TTC549 (cell line): ENCODE data around the gene MYOCD.
"Not testable (repeated sequence)": the region's sequence is repeated elsewhere in the genome, so short reads cannot be mapped to it uniquely, and the experiment has no call there.

Source experiments
- FAIRE-seq: peaks from 2 replicates; lab custom pipeline; 2012; peaks lifted over from hg19 to GRCh38; lab: Jason Lieb, UNC

MYOCD gene, protein sequence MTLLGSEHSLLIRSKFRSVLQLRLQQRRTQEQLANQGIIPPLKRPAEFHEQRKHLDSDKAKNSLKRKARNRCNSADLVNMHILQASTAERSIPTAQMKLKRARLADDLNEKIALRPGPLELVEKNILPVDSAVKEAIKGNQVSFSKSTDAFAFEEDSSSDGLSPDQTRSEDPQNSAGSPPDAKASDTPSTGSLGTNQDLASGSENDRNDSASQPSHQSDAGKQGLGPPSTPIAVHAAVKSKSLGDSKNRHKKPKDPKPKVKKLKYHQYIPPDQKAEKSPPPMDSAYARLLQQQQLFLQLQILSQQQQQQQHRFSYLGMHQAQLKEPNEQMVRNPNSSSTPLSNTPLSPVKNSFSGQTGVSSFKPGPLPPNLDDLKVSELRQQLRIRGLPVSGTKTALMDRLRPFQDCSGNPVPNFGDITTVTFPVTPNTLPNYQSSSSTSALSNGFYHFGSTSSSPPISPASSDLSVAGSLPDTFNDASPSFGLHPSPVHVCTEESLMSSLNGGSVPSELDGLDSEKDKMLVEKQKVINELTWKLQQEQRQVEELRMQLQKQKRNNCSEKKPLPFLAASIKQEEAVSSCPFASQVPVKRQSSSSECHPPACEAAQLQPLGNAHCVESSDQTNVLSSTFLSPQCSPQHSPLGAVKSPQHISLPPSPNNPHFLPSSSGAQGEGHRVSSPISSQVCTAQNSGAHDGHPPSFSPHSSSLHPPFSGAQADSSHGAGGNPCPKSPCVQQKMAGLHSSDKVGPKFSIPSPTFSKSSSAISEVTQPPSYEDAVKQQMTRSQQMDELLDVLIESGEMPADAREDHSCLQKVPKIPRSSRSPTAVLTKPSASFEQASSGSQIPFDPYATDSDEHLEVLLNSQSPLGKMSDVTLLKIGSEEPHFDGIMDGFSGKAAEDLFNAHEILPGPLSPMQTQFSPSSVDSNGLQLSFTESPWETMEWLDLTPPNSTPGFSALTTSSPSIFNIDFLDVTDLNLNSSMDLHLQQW

DNA sequence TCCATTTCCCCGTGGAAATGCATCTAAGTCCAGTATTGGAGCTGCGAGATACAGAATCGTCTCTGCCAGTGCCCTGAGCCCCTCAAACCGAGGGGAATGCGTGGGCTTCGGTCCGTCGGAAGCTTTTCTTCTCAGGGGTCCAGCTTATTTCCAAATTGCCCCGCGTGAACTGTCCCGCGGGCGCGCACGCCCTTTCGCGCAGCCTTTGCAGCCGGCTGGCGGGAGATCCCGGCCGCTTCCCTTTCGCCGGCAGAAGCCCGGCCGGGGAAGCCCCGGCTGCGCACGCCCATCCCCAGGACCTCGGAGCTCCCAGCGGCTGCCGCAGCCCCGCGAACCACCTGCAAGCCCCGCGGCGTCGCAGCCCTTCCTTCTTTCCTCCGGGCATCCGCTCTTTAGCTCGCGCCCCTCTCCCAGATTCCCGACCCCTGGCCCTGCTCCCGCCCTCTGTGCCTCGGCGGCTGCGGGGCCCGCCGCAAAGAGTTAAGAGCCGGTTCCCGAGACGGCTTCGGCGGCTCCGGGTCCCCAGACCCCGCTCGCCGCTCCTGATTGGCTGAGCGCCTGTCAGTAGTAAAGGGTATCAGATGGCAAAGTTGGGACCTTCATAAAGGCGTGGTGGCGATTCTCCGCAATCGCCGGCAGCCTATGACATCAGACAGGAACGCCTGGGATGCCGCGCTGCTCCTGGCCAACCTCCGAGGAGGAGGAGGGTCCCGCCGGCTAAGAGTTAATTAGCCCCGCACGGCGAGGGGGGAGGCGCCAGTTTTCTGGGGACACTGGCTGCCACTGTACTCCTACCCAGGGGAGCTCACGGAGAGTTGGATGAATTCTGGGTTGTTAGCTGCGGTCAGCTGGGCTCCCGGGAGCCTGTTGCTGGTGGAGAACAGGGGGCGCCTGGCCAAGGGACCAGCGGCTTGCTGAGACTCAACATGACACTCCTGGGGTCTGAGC, at the start of gene MYOCD:
MYOCD (plus strand) TSS at position 628 of the 948 bp plus-strand sequence; CDS start at position 927, 299 bp downstream.
- FAIRE-seq, result no peak

DNA sequence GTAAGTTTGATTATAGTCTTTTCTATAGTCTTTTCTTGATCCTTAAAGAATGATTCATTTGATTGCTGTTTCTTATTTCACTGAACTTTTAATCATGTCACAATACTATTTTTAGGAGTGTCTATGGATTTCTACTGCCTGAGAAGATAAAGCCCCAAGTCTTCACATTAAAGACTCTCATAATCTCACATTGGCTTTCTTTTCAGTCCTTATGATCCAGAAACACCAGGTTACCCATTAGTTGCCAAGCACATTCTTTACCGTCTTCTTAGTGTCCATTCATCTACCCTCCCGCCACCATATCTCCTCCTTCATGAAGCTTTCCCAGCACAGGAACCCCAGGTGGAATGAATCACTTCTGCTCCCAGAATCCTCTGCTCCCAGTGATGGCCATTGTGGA, 49.5 kb upstream of the MYOCD start:
- FAIRE-seq, result no peak

DNA sequence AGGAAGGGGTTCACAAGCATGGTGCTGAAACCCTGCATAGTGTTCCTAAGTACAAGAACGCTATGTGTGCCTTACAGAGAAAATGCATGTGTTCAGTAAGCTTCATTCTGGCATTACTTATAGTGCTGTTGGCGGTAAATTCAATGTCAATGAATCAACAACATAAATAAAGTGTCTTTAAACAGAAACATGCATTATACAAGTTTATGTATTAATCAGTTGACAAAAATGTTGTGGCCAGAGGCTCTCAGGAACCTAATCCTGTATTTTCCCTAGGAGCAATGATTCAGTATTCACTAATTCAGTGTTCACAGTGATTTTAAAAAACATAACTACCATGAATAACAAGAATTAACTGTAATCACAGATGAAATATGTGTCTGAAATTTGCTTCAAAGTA, 47.1 kb upstream of the MYOCD start:
- FAIRE-seq, result no peak

DNA sequence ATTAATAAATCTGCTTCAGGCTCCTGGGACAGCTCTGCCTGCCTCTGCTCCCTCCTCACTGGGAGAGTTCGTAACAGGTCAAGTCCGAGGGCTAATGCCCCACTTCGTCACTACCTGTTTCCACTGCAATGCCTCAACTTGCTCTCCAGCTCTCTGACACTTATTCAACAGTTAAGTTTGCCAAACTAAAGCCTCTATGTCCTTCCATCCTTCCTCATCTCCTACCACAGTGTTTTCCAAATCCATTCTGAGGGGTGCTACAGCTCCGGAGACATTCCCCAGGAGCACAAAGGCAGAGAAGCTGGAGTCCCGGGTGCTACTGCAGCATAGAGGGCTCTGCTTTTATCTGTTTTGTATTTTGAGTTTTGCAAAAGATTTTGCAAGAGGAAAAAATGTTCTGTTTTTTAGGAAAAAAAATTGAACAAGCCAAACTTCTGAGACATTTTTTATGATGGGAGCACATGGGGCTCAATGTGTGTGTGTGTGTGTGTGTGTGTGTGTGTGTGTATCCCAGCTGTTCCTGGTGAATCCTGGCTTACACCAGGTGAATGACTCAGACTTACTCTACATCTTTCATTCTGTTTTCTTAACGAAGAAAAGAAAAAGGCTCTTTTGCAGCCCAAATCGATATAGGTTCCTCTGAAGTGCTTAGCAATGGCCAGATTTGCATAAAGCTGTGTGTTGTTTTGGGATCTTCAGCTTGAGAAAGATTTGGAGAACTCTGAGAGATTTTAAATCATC, 46.1 kb upstream of the MYOCD start:
- no peak for FAIRE-seq

DNA sequence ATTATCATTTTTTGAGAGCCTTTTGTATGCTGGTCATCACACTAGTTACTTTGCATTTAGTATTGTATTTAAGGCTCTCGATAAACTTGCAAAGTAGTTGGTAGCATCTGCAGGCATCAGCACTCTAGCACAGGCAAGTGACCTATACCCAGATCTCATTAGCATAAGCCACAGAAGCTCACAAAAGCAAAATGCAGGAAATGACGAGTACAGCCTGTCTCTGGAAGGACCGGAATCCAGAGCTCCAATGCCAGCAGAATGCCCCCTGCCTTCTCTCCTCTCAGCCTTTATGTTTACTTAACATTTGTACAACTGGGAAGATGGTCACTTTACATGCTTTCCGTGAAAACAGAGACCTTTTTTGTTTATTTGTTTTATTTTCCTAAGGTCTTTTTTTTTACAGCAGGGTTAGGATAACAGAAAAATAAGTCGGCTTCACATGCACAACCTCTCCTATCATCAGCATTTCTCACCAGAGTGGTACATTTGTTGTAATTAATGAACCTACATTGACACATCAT, 45.4 kb upstream of the MYOCD start:
- FAIRE-seq, result no peak

DNA sequence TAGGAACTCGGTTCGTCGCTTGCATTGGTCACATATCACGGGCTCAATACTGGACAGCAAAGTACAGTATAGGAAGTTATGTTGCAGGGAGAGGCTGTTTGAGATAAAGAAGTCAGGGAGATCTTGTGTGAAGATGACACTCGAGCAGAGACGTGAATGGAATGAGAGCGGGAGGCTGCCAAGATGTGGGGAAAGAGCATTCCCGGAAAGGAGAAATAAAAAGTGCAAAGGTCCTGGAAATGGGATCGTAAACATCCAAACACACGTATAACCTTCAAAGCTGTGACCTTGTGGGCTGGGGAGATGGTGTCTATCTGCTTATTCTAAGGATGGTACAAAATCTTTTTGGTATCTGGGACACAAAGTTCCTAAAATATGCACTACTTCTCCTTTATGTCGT, 43.0 kb upstream of the MYOCD start:
- no peak for FAIRE-seq

DNA sequence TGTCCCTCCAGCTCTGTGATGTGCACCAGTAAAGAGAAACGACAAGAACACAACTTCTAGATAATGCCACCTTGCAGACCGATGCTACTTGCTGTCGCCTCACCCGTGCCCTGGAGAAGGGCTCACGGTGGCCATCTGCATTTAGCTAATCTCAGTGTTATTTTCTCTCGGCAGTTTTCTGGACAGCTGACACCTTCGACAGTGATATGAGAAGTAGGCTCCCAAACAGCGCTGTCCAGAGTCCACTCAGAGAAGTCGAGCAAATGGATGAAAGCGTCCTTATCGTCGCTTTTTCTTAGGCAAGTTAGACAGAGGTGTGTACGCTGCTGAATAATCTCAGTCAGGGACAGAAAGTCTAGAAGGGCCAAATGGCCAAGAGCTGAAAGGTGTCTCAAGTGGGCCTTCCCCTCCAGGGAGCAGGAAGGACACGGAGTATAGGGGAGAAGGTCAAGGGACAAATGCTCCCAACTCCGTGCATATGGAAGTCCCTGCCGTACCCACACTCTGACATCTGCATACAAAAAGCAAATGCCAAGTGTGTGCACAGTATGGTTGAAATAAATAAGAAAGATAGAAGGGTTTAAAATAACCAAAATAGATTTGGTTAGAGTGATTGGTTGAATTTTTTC, 42.4 kb upstream of the MYOCD start:
- FAIRE-seq, result no peak

DNA sequence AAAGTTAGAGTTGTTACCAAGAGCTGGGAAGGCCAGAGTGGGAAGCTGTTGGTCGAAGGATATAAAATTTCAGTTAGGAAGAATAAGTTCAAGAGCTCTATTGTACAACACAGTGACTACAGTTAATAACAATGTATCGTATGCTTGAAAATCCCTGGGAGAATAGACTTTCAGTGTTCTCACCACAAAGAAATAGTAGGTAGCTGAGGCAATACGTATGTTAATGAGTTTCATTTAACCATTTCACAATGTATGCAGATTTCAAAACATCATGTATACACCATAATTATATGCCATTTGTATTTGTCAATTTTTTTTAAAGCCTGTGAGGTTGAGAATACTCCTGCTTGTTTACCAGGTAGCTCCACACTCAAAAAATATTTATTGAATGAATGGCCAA, 41.5 kb upstream of the MYOCD start:
- no peak for FAIRE-seq

DNA sequence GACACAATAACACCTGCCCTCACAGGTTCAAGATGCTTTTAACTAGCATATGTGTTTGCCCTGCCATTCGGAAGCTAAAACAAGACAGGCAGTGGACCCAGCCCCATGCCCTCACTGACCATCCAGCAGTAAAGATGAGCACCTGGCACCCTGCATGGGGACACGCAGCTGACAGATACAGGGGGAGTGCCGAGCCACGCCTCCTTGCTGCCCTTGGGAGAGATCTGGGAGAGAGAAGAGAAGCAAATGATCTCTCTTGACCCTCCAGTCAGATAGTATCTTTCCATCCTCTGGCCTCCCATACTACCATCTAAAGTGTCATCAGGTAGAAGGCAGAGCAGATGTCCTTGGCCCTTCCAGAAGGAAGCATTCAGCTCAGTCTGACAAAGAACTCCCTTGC, 40.6 kb upstream of the MYOCD start:
- no peak for FAIRE-seq

DNA sequence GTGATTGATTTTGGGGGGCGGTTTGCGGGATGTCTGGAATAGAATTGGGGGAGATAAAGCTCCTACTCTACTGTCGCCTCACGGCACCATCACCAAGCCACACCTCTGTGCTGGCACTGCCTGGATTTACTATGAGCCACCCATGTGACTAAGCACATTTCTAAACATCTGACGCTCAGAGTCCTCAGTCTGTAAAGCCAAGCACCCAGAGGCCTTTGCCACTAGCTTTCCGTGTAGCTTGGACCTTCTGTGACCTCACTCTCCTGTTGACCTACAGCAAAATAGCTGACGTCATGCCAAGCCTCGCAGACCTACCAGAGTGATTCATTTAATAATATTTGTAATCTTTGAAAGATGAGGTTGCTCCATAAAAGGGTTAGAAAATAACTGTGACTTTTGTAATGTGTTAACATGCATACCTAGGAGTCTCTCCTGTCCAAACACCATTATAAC, 38.5 kb upstream of the MYOCD start:
- no peak for FAIRE-seq

DNA sequence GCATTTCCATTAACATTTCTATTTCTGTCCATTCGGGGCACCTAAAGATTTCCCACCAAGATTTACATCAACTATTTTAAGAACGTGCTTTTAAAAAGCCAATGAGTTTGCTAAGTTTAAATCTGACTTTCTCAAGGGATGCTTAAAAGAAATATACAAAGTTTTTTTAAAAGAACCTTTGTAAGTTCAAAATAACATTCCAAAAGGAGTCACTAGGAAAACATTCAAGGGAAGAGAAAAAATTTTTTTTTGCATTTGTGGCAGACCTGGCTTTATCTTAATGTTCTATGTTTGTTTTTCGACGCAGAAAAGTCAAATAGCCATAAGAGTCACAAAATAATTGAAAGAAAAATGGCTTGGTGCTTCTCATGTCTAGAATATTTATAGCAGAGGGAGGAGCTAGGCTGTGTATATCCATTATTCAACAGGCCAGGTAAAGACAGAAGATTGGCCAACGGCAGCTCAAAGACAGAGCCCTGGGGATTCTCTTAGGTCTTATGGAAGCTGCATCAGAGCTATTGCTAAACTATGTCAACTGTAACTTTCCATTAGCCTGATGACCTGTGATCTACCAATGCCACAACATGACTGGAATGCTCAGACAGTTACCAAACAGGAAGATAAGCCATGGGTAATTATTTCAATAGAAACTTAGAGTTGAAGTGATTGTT, 37.8 kb upstream of the MYOCD start:
- FAIRE-seq, result no peak

DNA sequence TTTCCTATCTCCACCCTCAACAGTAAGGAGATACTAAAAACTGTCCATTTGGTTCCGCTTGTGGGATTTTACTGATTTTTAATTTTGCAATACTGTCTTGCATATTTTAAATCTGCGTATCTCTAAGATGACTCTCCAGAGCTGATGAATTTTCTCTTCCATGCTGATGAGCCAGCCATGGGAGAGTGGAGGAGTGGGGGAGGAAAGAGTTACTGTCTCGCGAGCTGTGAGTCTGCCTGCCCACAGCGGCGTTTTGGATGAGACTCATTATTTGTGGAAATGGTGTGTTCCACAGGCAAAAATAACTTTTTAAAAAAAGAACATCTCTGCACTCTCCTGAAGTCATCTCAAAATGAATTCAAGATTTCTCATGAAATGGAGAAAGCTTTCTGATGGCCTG, 34.6 kb upstream of the MYOCD start:
- FAIRE-seq, result no peak

DNA sequence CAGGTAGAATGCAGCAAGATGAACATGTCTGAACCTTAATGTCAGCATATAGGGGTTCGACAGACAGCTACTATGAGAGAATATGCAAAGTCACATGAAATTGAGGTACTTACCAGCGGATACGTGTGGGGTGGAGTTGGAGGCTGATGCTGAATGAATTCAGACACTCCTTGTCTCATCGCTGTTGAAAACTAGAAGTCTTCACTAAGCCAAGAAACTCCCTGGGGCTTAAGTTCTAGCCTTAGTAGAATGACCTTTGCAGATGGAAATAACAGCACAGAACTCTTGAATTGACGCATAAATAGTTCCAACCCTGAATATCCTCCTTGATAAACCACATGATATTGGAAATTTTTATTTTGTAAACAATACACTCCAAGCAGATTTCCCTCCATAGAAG, 32.9 kb upstream of the MYOCD start:
- FAIRE-seq, result no peak

DNA sequence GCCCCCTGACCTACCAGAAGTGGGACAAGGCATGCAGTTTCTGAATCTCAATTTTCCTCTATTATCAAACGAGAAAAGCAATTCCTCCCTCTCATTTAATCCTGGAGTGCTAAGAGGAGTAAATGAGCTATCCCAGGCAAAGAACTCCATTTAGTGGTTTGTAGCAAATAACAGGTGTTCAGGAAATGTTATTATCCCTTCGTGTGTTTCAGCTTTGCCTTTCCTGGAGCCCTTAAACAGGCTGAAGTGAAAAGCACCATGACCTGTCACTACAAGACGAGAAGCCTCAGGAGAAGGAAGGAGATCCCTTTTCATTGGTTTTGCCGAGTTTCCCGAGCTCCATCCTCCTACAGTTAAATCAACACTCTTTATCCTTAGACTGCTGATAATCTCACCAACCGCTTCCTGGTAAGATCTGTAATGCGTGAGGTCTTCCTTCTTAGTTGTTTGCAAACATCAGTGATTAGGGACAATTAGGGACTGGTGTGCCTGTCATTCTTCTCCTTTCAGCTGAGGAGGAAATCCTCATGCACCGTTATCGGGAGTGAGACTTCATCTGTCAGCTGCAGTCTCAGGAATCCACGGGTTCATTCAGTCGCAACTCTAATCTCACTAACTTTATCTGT, 30.8 kb upstream of the MYOCD start:
- no peak for FAIRE-seq

DNA sequence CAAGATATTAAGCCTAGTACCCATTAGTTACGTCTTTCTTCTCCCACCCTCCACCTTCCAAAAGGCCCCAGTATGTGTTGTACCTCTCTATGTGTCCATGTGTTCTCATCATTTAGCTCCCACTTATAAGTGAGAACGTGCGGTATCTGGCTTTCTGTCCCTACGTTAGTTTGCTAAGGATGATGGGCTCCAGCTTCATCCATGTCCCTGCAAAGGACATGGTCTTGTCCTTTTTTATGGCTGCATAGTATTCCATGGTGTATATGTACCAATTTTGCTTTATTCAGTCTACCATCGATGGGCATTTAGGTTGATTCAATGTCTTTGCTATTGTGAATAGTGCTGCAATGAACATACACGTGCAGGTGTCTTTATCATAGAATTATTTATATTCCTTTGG, 29.7 kb upstream of the MYOCD start:
- FAIRE-seq, result not testable (repeated sequence)

DNA sequence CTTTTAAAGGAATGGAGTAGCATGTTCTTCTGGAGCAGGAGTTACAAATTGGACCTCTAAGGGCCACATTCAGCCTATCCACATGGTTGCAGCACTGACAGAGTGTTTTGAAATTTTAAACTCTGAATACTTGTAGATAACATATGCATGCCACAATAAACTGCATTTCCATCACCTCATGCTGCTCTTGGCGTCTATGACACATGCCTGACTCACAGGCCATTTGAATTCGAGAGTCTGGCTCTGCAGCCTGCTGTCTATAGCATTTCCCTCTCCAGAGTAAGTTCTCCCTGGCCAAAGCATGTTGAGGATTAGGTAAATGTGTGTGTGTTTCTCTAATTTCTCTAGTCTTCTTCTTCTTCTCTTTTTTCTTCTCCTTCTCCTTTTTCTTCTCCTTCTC, 28.7 kb upstream of the MYOCD start:
- FAIRE-seq, result no peak

DNA sequence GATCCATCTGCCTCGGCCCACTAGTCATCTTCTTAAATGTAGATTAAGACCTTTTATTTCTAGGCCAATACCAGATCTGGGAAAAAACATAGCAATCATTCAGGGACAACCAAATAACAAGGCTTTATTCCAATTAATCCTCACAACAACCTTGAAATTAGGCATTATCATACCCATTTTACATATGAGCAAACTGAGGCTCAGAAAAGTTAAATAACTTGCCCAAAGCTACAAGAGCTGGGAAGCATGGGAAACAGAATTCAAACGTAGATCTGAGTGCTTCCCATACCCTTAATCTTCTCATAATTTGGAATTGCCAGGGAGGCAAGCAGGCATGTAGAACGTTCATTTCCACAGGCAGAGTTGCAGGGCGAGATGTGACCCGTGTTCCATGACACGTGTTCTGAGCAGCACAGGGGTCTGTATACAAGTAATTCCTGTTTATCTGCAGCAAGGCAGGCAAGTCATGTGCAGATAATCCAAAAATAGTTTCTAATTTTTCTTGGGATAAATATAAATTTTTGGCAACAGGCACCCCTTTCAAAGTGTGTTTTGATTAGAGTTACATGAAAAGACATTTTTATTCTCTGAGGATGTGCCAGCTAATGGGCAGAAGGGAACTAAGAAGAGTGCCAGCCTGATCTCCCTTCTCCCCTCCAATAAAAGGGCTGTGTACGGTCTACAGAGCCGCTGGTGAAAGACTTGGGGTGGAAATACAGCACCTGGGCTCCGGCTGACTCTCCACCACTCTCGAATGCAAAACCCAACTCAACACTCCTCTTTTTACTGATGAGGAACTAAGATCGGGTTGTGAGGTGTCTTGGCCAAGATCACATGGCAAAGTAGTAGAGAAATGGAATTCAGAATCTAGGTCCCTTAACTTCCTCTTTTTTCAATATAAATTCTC, 27.7 kb upstream of the MYOCD start:
- no peak for FAIRE-seq

DNA sequence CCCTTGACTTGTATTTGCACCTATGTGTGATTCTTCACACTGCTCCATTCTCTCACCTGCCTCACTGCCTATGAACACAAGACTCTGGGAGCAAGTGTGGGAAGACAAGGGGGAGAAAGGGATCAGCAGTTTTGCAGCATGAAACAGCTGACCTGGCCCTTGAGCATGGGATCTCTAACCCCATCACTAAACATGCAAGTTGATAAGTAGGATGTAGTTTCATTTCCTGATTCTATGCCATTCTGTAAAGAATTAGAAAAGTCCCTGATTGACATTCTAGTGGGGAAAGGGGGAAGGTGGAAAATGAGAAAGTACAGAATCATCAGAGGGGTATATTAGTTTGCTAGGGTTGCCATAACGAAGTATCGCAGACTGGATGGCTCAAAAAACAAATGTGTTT, 25.3 kb upstream of the MYOCD start:
- no peak for FAIRE-seq
